ENCODE data around the gene PALLD. TPM values are rescaled to one million over a fixed set of nuclear protein-coding genes. Genes with fewer than 3 reads are reported as not detected.

Gene PALLD
- total RNA-seq, 1 donor from 2014 or later, result 38.6 TPM

DNA sequence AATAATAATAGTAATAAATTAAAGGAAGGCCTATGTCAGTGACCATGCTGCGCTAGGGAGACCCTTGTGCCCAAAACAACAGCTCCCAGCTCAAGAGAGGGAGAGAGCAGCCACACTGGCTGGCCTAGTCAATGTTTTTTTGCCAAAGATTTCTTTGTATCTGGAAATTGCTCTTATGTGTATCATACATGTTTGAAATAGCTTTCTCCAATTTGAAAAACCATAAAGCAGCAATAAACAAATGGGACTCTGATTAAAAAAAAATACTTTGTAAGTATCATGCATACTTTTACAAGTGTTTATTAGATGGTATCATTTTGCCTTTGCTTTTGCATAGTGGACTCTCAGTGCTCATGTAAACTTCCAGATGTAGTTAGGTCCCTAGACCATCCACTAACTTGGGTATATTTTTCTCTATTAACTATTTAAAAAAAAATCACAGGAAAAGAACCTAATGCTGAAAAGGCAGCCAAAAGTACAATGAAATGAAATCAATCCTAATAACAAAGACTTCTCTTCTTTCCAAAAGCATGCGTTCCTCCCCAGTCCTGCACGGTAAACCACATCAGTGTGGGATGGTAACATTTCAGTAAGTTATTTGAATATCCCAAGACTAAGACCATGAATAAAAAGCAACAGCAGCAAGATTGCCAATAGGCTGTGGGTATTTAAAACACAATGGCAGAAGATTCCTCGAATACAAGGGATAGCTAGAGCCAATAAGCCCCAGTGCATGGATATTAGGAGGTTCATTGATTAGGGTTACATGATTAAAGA, 117.6 kb downstream of the PALLD start:
- DNase-seq (ENCODE audit: extremely low read depth, low read depth, low spot score), result no peak

DNA sequence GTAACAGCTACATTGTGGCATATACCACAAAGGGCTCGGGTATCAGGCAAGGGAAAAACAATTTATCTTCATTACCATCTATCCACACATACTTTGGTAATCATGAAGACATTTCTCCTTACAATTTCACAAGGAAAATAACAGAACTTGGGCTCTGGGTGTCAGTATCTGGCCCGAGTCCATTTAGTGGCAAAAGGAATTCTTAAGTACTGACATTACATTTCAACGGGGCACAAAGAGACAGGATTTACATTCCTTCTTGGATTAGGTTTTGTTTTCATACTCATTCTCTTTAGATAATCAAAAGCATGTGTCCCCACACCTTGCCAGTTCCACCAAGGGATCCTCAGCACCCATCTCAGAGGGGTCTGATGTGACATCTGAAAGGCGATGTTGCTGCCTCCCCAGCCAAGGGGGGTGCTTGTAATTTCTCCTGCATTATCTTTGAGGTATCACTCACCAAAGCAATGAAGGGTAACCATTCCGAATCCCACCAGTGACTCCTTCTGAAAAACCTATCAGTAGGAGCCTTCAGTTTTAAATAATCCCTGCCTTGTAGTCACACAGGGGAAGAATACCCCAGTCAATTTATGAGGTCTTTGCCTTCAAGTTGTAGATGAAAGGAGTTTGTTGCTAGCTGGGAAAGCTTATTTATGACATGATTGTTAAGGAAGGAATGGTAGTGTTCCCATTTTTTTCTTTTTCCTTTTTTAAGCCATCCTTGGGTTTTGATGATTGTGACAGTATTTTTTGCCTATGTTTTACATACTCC, 118.6 kb downstream of the PALLD start:
- DNase-seq (ENCODE audit: extremely low read depth, low read depth, low spot score), result no peak

DNA sequence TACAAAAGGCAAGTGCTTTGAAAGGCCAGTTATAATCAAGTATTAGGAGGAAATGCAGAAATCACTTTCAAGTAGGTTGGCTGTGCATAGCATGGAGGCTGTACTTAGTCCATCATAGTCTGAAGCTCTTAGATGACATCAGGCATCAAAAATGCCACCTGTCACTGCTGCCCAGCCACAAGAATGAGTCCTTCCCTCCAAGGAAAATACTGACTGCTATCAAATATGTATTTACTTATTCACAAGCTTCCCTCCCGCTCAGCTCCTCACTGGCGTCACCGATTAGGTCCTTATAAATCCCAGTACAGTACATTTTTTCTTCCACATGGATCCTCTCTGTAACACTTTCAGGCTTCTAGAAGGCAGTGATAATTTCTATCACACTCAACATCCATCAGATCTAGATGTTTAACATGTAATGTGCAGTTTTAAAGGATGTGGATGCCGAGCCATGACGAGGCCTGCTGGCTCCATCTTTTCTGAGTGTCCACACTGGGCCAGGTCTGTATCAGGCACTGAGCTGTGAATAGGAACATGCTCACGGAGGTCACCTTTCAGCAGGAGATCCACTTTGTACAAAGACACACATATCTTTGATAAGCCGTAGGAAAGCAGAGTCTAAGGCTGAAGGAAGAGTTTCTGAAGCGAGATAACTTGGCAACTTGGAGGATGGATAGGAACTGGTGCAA, 121.9 kb downstream of the PALLD start:
- no peak for DNase-seq (ENCODE audit: extremely low read depth, low read depth, low spot score)

DNA sequence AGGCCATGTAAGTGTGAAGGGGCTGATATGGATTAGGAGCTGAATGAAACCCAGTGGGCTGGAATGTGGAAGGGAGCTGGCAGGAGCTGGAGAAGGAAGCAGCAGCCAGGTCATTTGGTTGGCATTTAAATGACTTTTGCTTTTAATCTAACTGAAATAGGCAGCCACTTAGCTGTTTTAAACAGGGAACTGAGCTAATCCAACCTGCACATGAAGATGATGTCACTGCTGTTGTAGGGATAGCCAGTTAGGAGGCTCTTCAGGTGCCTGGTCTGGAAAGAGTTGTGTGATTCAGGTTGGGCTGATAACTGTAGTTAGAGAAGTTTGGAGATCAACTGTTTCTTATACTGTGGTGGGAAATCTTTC, 122.4 kb downstream of the PALLD start:
- no peak for DNase-seq (ENCODE audit: extremely low read depth, low read depth, low spot score)

DNA sequence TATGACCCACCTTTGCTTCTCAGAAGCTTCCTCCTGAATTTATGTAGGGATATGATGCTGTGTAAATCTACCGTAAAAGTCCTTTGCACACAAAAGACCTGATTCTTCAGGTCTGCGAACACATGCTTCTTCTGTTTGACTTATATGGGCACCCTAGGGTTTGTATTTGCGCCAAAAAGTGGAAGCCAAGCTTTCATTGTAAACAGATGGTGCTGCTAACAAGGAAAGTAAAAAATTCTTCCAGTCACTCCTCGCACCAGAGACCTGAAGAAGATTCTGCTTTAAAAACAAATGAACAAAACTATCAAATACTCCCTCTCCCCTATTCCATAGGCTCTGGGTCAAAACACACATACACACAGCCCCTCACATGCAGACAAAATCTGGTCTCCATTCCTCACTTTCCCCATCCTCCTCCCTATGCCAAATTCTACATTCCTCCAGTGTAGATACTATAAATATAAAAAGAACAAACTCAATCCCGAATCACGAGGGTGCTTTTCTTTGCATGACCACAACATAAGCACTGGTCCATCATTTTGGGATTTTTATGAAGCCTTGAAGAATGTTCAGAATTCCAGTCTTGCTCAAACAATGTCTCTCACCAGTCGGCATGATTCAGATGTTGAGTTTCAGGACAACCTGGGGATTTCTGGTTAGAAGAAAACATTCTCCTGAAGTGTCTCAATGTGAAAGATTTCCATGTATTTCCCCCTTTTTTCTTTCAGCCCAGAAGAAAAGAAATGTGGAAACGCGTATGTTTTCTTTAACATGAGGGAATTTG, 125.1 kb downstream of the PALLD start:
- no peak for DNase-seq (ENCODE audit: extremely low read depth, low read depth, low spot score)

DNA sequence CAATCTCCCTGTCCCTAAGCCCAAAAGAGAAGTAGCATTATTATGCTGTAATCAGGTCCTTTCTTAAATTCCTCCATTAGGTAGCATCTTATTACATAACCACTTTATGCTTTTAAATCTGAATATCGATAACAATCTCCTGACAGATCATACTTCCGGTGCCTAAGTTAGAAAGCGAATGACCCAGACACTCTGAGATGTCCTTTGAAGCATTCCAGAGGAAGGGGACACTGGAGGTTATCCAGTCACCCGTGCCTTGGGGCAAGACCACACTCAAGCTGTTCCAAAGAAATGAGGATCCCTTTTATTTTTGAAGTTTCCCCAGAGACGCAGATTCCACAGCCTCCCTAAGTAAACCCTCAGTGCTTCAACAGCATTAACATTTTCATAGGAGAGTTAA, 125.7 kb downstream of the PALLD start:
- no peak for DNase-seq (ENCODE audit: extremely low read depth, low read depth, low spot score)

DNA sequence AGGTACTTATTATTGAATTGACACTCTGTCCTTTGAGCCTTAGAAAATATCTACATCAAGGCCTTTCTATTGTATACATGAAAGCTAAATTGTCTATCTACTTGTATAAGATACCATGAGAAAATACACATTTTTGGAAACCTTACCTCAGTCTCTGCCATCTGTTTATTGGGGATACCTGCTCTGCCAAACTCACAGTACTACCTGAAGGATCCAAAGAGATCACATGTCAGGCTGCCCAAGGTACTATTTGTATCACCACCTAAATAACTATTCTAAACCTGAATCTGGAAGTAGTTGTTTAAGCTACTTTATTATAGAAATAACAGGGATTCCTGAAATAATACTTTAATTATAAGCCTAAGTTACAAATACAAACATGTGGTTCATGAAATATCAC, 126.2 kb downstream of the PALLD start:
- no peak for DNase-seq (ENCODE audit: extremely low read depth, low read depth, low spot score)

DNA sequence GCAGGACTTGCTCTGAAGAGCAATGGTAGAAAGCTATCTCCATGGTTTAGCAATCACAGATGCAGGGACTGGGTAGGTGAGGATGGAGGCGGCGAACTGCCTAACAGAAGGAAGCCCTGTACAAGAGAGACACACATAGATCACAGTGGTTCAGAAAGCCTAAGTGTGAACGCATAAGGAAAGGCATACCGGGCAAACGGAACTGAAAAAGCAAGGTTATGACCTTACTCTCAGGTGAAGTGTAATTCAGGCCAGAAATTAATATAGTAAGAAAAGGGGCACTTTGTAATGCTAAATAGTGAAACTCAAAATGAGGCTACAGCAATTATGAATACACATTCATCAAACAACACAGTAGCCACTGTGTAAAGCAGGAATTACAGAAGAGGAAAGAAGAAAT, 126.6 kb downstream of the PALLD start:
- DNase-seq (ENCODE audit: extremely low read depth, low read depth, low spot score), result no peak

DNA sequence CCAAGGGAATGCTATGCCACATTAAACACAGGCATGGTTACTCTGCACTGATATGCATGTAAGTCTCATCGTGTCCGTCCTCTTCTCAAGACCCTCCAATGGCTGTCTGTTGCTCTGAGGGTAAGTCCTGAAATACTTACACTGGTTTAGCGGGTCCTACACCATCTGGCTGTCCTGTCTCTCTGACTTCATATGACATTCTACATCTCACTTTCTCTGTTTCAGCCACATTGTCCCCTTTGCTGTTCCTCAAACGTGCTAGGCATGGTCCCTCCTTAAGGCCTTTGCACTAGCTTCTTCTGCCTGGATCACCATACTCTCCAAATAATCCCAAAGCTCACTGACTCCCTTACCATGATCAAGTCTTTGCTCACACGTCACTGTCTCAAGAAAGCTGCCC, 131.4 kb downstream of the PALLD start:
- no peak for DNase-seq (ENCODE audit: extremely low read depth, low read depth, low spot score)

DNA sequence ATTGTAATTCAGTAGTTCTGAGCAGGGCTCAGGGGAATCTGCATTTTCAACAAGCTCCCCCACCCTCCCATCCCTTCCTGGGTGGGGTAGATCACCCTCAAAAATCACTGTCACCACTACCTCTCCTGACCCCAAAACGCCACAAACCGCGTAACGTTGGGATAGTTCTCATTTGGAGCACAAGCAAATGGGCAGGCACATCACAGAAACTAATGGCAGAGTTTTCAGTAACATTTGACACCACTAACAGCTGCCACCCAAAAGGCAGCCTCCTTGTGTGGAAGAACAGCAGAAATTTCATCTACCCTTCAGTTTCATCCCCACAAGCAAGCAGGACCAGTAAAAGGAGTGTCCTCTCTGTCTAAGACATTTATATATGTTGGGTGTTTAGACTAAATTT, 132.7 kb downstream of the PALLD start:
- no peak for DNase-seq (ENCODE audit: extremely low read depth, low read depth, low spot score)

DNA sequence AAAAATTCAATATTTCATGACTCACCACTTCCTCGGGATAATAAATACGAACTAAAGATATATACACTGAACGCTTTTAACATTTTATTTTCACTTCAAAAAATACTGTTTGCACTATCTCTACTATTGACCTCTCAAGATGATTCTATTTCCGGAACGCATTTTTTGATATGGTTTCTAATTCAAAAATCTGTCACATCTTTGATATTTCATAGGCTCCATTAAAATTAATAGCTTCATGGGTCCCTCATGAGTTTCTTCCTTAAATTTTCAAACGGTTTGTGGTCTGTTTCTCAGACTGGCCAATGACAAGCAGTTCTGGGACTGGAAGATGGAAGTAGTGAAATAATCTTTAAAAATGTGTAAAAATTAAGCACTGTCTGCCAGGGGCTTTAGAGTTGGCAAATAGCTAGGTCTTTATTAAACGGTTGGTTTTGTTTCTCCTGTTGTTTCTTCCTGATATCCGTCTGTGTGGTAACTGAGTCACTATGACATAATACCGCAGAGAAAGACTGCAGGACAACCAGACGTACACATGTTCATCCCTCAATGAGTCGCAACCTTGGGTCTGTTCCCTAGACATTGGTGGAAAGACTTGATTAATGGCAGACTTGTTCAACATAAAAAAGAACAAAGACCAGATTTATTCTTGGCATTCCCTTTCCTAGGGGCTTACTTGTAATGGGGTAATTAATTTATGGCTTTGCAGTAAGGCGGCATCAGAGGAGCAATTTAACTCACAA, 133.8 kb downstream of the PALLD start:
- no peak for DNase-seq (ENCODE audit: extremely low read depth, low read depth, low spot score)

DNA sequence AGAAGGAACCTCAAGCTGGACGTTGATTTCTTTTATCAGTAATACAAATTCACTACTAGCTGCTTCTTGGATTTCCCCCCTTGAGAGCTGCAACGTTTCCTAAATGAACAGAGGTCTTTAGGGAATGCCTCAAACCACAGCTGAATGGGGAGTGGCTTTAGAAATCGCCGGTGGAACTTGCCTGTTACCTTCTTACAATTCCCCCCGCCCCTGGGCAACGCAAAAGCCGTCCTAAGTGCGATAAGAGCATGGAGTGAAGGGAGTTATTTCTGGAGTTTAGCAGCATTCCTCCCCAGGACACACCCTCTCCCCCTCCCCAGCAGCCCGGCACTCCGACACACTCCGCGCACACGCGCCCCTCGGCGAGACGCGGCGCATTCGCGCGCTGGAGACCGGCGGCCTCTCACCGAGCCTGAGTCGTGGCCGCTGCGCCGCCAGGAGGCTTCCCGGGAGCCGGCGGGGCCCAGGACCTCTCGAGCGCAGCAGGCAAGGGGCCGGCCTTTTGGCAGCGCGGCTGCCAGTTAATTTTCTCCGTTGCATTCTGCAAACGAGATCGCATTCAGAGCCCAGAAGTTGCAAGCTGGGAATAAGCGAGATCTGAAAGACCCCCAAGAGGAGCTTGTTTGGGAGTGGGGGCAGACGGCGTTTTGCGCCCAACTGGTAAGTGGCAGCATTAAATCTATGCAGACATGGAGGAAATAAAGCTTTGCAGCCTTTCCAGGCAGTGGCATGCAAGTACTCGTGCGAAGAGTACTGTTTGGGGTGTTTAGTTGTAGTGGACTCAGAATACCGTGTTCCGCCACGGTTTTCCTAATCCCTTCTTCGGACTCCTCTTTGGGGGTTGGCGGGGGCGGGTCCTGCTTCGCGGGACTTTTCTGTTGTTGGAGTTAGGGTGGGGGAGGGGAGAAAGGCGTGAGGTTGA, 134.7 kb downstream of the PALLD start:
- no peak for DNase-seq (ENCODE audit: extremely low read depth, low read depth, low spot score)

DNA sequence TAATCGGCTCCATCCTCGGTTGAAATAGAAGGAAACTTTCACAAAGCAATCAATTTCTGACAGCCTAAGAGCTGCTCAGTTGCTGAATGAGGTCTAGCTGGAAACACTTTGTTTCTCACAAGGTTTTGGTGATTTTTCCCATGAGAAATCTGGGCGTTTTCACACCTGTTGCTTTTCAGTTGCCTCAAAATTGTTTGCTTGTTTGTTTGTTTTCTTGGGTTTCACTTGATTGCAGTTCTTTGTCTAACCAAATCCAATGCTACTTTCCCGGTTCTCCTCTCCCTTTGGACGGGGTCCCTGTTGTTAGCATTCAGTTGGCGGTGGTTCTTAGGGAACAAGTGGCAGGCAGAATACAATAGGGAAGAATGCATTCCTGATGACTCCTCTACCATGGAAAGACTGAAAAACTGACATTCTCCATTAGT, 135.5 kb downstream of the PALLD start:
- DNase-seq (ENCODE audit: extremely low read depth, low read depth, low spot score), result no peak

DNA sequence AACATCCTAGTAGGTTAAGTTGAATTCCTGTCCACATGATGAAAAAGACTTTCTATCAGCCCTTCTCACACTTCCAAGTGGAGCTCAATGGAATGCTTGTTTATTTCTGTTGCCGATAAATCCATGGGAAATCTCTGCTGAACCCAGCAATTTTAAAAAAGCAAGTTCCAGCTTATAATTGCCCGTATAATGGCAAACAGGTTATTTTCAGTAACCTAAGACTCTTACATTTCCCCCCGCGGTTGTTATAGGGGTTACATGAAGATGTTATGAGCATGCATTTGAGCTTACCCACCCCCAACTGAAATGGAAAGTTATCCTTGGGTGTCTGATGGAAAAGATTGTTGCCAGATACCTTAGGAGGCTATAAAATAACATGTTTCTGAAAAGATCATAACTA, 136.2 kb downstream of the PALLD start:
- DNase-seq (ENCODE audit: extremely low read depth, low read depth, low spot score), result no peak

DNA sequence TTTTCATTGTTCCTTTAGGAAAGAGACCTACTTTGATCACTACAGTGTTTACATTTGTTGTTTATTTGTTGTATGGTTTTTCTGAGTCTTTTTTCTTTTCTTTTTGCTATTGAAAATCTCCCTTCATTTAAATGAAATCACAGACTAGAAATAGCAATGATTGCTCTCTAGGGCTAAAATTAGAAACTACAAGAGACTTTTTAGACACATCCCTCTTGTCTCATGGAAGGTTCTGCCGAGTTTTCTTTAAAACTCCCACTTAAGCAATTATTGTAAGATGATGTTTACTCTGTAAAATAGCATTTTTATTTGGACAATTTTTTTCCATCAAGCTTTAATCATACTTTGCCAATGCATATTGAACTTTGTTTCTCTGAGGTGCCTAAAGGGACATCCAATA, 136.6 kb downstream of the PALLD start:
- DNase-seq (ENCODE audit: extremely low read depth, low read depth, low spot score), result no peak

DNA sequence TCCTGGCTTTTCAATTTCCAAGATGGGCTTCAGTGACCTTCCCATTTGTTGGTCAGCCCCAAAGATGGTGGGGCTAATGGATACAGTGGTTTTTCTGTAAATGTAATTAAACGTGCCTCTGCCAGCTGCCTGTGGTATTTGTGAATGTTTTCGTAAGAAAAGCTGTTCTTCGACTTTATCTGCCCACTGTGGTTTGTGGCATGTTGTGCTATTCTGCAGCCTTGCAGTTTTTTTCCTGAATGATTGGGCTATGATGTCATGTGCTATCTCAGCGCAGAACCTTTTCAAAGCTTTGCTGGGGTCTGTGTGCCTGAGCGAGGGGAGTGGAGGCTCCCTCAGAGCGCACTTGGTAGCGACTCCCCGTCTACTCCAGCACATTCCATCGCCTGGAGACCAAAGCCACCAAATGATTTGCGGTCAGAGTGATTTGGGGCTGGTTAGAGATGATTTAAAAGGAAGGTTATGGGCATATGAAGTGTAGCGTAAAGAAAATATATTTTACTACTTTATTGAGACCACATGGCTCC, 137.5 kb downstream of the PALLD start:
- DNase-seq (ENCODE audit: extremely low read depth, low read depth, low spot score), result no peak

DNA sequence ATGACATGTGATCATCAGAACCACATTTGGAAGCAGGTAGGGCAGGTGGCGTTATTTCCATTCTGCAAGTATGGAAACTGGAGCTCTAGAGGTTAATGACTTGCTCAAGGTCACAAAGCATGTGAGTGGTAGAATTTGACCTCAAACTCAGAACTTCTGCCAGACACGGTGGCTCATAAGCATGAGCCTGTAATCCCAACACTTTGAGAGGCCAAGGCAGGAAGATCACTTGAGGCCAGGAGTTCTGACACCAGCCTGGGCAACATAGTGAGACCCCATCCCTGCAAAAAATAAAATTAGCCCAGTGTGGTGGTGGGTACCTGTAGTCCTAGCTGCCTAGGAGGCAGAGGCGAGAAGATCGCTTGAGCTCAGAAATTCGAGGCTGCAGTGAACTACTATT, 139.2 kb downstream of the PALLD start:
- no peak for DNase-seq (ENCODE audit: extremely low read depth, low read depth, low spot score)

DNA sequence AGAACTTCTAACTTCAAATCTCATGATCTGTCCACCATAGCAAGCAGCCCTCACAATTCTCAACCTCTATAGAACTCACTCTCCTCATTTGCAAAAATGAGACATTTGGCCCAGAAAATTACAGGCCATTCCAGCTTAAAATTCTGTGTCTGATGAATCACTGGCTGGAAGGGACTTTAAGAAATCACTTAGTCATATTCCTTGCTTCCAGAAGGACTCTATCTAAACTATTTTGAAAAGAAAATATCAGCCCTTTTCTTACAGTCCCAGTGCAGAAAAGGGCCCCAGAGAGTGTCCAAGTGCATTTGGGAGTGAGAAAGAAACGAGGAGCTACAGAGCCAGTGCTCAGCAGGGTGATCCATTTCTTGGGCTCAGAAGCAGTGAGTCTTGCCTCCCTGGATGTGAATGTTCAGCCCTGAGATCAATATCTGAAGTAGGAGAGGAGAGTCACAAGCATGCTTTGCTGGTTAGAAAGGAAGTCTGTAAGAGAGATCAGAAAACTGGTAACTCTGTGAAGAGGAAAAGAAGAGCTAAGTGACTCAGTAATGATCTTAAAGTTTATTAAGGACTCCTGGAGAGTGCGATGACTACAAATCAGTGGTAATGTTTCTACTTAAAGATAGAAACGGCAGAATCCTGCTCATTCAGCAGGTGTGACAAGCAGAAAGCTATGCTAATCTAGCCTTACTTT, 139.8 kb downstream of the PALLD start:
- no peak for DNase-seq (ENCODE audit: extremely low read depth, low read depth, low spot score)

All from glomerular endothelial cell (primary cell).